Heart left ventricle (tissue), 13 donors: Measurements from ENCODE around the gene FKBP1B.
"Not testable (repeated sequence)": the region's sequence is repeated elsewhere in the genome, so short reads cannot be mapped to it uniquely, and the experiment has no call there.

Experiments
- CTCF ChIP-seq, 12 donors: fragments of 200-600 bp; sonication (generic) in 4 of 12; IDR thresholded peaks; one replicate each; pipeline versions ENCODE4 v1.5.0 to v1.8.0; 2018 to 2022; ENCODE audit warnings: antibody characterized with exemption in 12 of 12, mild to moderate bottlenecking in 5 of 12
- POLR2A ChIP-seq, 2 donors: fragments of 450-650 bp; IDR thresholded peaks; one replicate each; pipeline ENCODE4 v1.6.1; 2017; ENCODE audit warnings: antibody characterized with exemption in 2 of 2, mild to moderate bottlenecking in 2 of 2, moderate library complexity in 2 of 2
- donor health status: ischemic (EF 13 %, LVEDD 7.1; RV severe dilation, severe dysfunction).
- donor health status: DM: no; HTN: yes; CAD: no.
- donor health status: DM: no; HTN: no; CAD: no.
- donor health status: ischemic (EF 25% LVEDD 6.9; RV normal size, moderate dysfunction).
- donor health status: ischemic (EF 25% LVEDD 5.7; RV mildly dilated, moderate dysfunction).
- donor health status: ischemic (EF 35%, LVEDD 5.7; RV mildly dilated, moderate dysfunction).
- donor health status: nonischemic (EF 11% LVEDD 7.7; RV severe dilation, severe dysfunction).
- donor health status: DM: yes; HTN: yes; CAD: no.
- donor health status: PGD.
- donor health status: ischemic (EF 29% LVEDD 5.4; RV normal size, mild dysfunction).
- donor health status: nonischemic (EF 23%, LVEDD 6.1; RV moderate dilation, normal function).

DNA sequence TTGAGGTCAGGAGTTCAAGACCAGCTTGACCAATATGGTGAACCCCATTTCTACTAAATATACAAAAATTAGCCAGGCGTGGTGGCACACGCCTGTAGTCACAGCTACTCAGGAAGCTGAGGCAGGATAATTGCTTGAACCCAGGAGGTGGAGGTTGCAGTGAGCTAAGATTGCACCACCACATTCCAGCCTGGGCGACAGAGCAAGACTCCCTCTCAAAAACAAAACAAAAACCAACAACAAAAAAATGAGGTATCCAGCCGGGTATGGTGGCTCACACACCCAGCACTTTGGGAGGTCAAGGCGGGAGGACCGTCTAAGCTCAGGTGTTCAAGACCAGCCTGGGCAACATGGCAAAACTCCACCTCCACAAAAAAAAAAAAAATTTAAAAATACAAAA lies 34.6 kb upstream of the FKBP1B start:
- TF ChIP-seq CTCF, POLR2A (IDR thresholded peaks at IDR 0.05): not testable (repeated sequence)
